B cell (primary cell): ENCODE measurements around the gene UBE2R2. TPM values are rescaled to one million over a fixed set of nuclear protein-coding genes. Genes with fewer than 3 reads are reported as not detected.
A peak's percentile ranks its signal among the peaks of the same experiment; 100 is the strongest.

Source experiments
- ATAC-seq: fragments of 200-7000 bp; cut with Tn5 transposase; one replicate; pipeline ENCODE4 v1.10.0; 2021; ENCODE audit warnings: low read depth, mild to moderate bottlenecking, moderate number of reproducible peaks, moderate library complexity
- CTCF ChIA-PET: fragments of 350-600 bp; sonication (Branson Sonifier 250); formaldehyde crosslinking; loops from one replicate; lab custom pipeline; 2021; ENCODE audit warnings: antibody characterized with exemption, inconsistent platforms; lab: Charles Lee
- POLR2A ChIA-PET: fragments of 350-600 bp; sonication (Branson Sonifier 250); formaldehyde crosslinking; loops from one replicate; lab custom pipeline; 2021; ENCODE audit warnings: antibody characterized with exemption; lab: Charles Lee
- DNase-seq: peaks from one replicate; pipeline ENCODE4 v3.0.0; 2013
- H2AFZ ChIP-seq: 2 replicates; pipeline ENCODE4 v1.6.1; 2012; ENCODE audit warnings: mild to moderate bottlenecking, low read depth, low read length; ENCODE audit not compliant: insufficient read depth, poor library complexity, severe bottlenecking
- H3K27ac ChIP-seq, 2 donors: 1 replicate in 1 of 2; 2 replicates in 1 of 2; pipeline ENCODE4 v1.5.1; 2012 to 2013; ENCODE audit warnings: low read length in 2 of 2, mild to moderate bottlenecking in 2 of 2, moderate library complexity in 1 of 2
- H3K27me3 ChIP-seq, 4 experiments: fragments of 200-600 bp in 1 of 4; sonication (generic) in 1 of 4; replicated peaks in 1 of 4; 1 replicate in 2 of 4; 2 replicates in 2 of 4; pipeline versions ENCODE4 v1.6.1 to v1.7.0; 2013 to 2016; ENCODE audit warnings: low read length in 3 of 4, mild to moderate bottlenecking in 2 of 4, mixed read lengths in 1 of 4, moderate library complexity in 1 of 4; ENCODE audit not compliant: insufficient read depth in 4 of 4, control insufficient read depth in 3 of 4; ENCODE audit errors: control extremely low read depth in 1 of 4
- H3K36me3 ChIP-seq, 2 experiments: replicated peaks in 1 of 2; 1 replicate in 1 of 2; 2 replicates in 1 of 2; pipeline versions ENCODE4 v1.6.1 to v1.7.1; 2013; ENCODE audit warnings: low read length in 1 of 2; ENCODE audit not compliant: insufficient read depth in 2 of 2, control insufficient read depth in 1 of 2; ENCODE audit errors: control extremely low read depth in 1 of 2, extremely low read depth in 1 of 2
- H3K4me1 ChIP-seq, 2 donors: fragments of 200-600 bp in 1 of 2; sonication (generic) in 1 of 2; 1 replicate in 1 of 2; 2 replicates in 1 of 2; pipeline versions ENCODE4 v1.5.1 to v1.6.1; 2013 to 2017; ENCODE audit warnings: low read length in 2 of 2; ENCODE audit not compliant: control insufficient read depth in 2 of 2, insufficient read depth in 2 of 2
- H3K4me2 ChIP-seq: replicated peaks from 2 replicates; pipeline ENCODE3; 2012; ENCODE audit warnings: mild to moderate bottlenecking, low read depth, low read length; ENCODE audit not compliant: poor library complexity, severe bottlenecking
- H3K4me3 ChIP-seq, 5 experiments: fragments of 200-600 bp in 1 of 5; sonication (generic) in 1 of 5; 1 replicate in 3 of 5; 2 replicates in 2 of 5; pipeline versions ENCODE4 v1.5.1 to v1.7.0; 2011 to 2016; ENCODE audit warnings: low read length in 4 of 5, mild to moderate bottlenecking in 4 of 5, low read depth in 2 of 5, control low read depth in 1 of 5, moderate library complexity in 1 of 5; ENCODE audit not compliant: insufficient read depth in 1 of 5; ENCODE audit errors: control extremely low read depth in 1 of 5, extremely low read depth in 1 of 5
- H3K79me2 ChIP-seq: fragments of 200-600 bp; sonication (generic); one replicate; pipeline ENCODE4 v1.6.0; 2016; ENCODE audit warnings: low read length; ENCODE audit not compliant: control insufficient read depth, insufficient read depth
- H3K9ac ChIP-seq: fragments of 200-600 bp; sonication (generic); 2 replicates; pipeline ENCODE4 v1.6.1; 2017; ENCODE audit warnings: mild to moderate bottlenecking, low read length, moderate library complexity
- H3K9me3 ChIP-seq, 3 donors: one replicate each; pipeline versions ENCODE4 v1.6.1 to v1.7.1; 2013; ENCODE audit warnings: low read length in 2 of 3; ENCODE audit not compliant: control insufficient read depth in 2 of 3, insufficient read depth in 1 of 3; ENCODE audit errors: control extremely low read depth in 1 of 3
- H4K20me1 ChIP-seq: 2 replicates; pipeline ENCODE4 v1.6.0; 2012; ENCODE audit warnings: mild to moderate bottlenecking, low read length; ENCODE audit not compliant: insufficient read depth, control insufficient read depth, poor library complexity, severe bottlenecking
- H3K27ac Mint-ChIP-seq: one replicate; pipeline ENCODE4 v1.8.0; 2021; ENCODE audit warnings: mixed read lengths
- H3K27me3 Mint-ChIP-seq: one replicate; pipeline ENCODE4 v1.8.0; 2021; ENCODE audit warnings: mixed read lengths
- H3K4me1 Mint-ChIP-seq: one replicate; pipeline ENCODE4 v1.8.0; 2021; ENCODE audit warnings: mixed read lengths
- H3K4me3 Mint-ChIP-seq: one replicate; pipeline ENCODE4 v1.8.0; 2021; ENCODE audit warnings: mixed read lengths
- H3K9me3 Mint-ChIP-seq: one replicate; pipeline ENCODE4 v1.8.0; 2022; ENCODE audit warnings: mixed read lengths; ENCODE audit not compliant: insufficient read depth
- EZH2 ChIP-seq: IDR thresholded peaks from 2 replicates; pipeline ENCODE4 v1.6.1; 2012; ENCODE audit warnings: borderline replicate concordance, low read depth, mild to moderate bottlenecking, moderate library complexity, low read length; ENCODE audit not compliant: insufficient read depth, poor library complexity, severe bottlenecking
- WGBS: methylation state at CpG from one replicate; pipeline ENCODE4 v1.1.5; 2013; ENCODE audit warnings: missing lambda C conversion rate; ENCODE audit not compliant: insufficient coverage; 5-methylcytosine and 5-hydroxymethylcytosine counted together
- intact Hi-C: fragments of 100-400 bp; cut with micrococcal nuclease; formaldehyde crosslinking; loops from one replicate; pipeline ENCODE4 v1.10.0; 2022
- polyA plus RNA-seq: library from polyadenylated mRNA; depleted of rRNA; stranded (reverse); fragments of >200 nt; gene quantifications from 2 replicates; pipeline ENCODE4 v1.2.3, GENCODE V29; 2012
- total RNA-seq, 2 donors: library from RNA; stranded (reverse); fragments of 120-200 nt in 1 of 2; gene quantifications; 1 replicate in 1 of 2; 2 replicates in 1 of 2; pipeline versions ENCODE4 v1.2.3 to v1.2.4, GENCODE V29; 2013 to 2022
- TF ChIP-seq, protein P1 (sequence below): fragments of 200-600 bp; IDR thresholded peaks from one replicate; pipeline ENCODE4 v1.8.0; 2022; ENCODE audit warnings: antibody characterized with exemption, mild to moderate bottlenecking

The UBE2R2 gene
- total and polyA plus RNA-seq, 2 donors (not counting 1 experiment from before 2014, with no cell fraction given) = 18.9 to 48.8 TPM

- H3K9me3 Mint-ChIP-seq = no peaks in the 10 kb centered on the region
- H3K9me3 ChIP-seq = peaks cover 0 to 3% (median 0%) of the 10 kb centered on the region in 3 donors
- H3K4me1 ChIP-seq = peaks cover 46 to 52% of the 10 kb centered on the region in 2 donors
- peak overlapping the region; percentile 100 for H3K27ac Mint-ChIP-seq
- ChIA-PET CTCF (interaction anchor here (1.1 to 6.6 kb wide), 8 partner anchors 12 to 1290 kb away, joined by 3 to 179 read pairs (median 4); partner anchors contain the start of gene RIGI), POLR2A (interaction anchor here (0.5 to 1.6 kb wide), 4 partner anchors 9 to 44 kb away, joined by 3 to 10 read pairs (median 5); no protein-coding TSS in a partner anchor)
- no peaks in the 10 kb centered on the region for H3K27me3 Mint-ChIP-seq
- H3K9ac ChIP-seq = peak overlapping the region; percentile 96
- peak overlapping the region in 2 of 5 experiments; percentile 7 to 78 for H3K4me3 ChIP-seq
- peaks cover 58% of the 10 kb centered on the region for H3K4me1 Mint-ChIP-seq
- peaks cover 6% of the 10 kb centered on the region for H4K20me1 ChIP-seq
- peak overlapping the region; percentile 99 for H3K27ac ChIP-seq
- ATAC-seq = no peak
- intact Hi-C loops = loop anchor here (1.0 to 10.0 kb wide), 11 partner anchors 107 to 1917 kb away; partner anchors contain the start of genes CREB3, DCAF12, DNAI1 and DNAJA1
- H3K36me3 ChIP-seq = no peaks in the 10 kb centered on the region
- H2AFZ ChIP-seq = peak overlapping the region; percentile 89
- H3K79me2 ChIP-seq = peaks cover 29% of the 10 kb centered on the region
- H3K4me2 ChIP-seq = peak overlapping the region; percentile 100
- H3K27me3 ChIP-seq = no peaks in the 10 kb centered on the region
- H3K4me3 Mint-ChIP-seq = peak overlapping the region; percentile 95
- WGBS = 100% methylated on average over 1 of the region's 7 CpGs
- DNase-seq = no peak
- TF ChIP-seq EZH2 = no peak
- TF ChIP-seq, protein P1, sequence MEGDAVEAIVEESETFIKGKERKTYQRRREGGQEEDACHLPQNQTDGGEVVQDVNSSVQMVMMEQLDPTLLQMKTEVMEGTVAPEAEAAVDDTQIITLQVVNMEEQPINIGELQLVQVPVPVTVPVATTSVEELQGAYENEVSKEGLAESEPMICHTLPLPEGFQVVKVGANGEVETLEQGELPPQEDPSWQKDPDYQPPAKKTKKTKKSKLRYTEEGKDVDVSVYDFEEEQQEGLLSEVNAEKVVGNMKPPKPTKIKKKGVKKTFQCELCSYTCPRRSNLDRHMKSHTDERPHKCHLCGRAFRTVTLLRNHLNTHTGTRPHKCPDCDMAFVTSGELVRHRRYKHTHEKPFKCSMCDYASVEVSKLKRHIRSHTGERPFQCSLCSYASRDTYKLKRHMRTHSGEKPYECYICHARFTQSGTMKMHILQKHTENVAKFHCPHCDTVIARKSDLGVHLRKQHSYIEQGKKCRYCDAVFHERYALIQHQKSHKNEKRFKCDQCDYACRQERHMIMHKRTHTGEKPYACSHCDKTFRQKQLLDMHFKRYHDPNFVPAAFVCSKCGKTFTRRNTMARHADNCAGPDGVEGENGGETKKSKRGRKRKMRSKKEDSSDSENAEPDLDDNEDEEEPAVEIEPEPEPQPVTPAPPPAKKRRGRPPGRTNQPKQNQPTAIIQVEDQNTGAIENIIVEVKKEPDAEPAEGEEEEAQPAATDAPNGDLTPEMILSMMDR = no peak
These were observed 1.2 kb upstream of the UBE2R2 start for GRCh38 chr9:33815781-33816180.
